ENCODE data around the gene KDM4B. TPM values are rescaled to one million over a fixed set of nuclear protein-coding genes. Genes with fewer than 3 reads are reported as not detected.

KDM4B gene
- polyA plus RNA-seq, 1 of the 3 experiments (the other 2 are of a cell fraction) = 12.2 TPM

GRCh38 chr19:4966591-4966990 is 2.3 kb upstream of the KDM4B start:
- H3K4me3 ChIP-seq (ENCODE audit: low read depth in 2 of 2, low read length in 1 of 2) = no peak overlapping the region
- H3K36me3 ChIP-seq (replicated peaks in 1 of 2; ENCODE audit: control insufficient read depth in 1 of 2, insufficient read depth in 2 of 2, low read length in 1 of 2) = peaks cover 5 to 10% of the 10 kb centered on the region in 2 experiments
- H3K9me2 ChIP-seq = no peaks in the 10 kb centered on the region
- DNase-seq = no peak
- no peak overlapping the region for H2AFZ ChIP-seq (ENCODE audit: low read depth)
- WGBS (ENCODE audit: low lambda C conversion rate) = 87% methylated on average over 6 of the region's 6 CpGs
- H3K27ac ChIP-seq (ENCODE audit: low read depth in 2 of 2, low read length in 1 of 2) = peak overlapping the region in 1 of 2 experiments; percentile 20; a peak in 1 of 4 replicates
- H3K9me3 ChIP-seq = no peaks in the 10 kb centered on the region
- H3K79me2 ChIP-seq (ENCODE audit: insufficient read depth) = peaks cover 30% of the 10 kb centered on the region
- no peak overlapping the region for H3K9ac ChIP-seq
- H3K27me3 ChIP-seq (ENCODE audit: insufficient read depth) = no peaks in the 10 kb centered on the region
- H4K20me1 ChIP-seq (ENCODE audit: insufficient read depth) = peaks cover 20% of the 10 kb centered on the region
- no peak for TF ChIP-seq FOXM1 (IDR thresholded peaks at IDR 0.05; ENCODE audit: low read depth)
- no peak for TF ChIP-seq ZBTB33 (IDR thresholded peaks at IDR 0.05; ENCODE audit: borderline replicate concordance, low read depth)
- no peak for TF ChIP-seq POLR2AphosphoS5 (IDR thresholded peaks at IDR 0.05; ENCODE audit: low read depth, low read length)
- no peak for TF ChIP-seq MEF2A (IDR thresholded peaks at IDR 0.05; ENCODE audit: borderline replicate concordance, low read depth)
- no peak for TF ChIP-seq ELF1 (IDR thresholded peaks at IDR 0.05)
- TF ChIP-seq TCF12 (IDR thresholded peaks at IDR 0.05) = no peak
- no peak for TF ChIP-seq IRF3 (IDR thresholded peaks at IDR 0.05; ENCODE audit: low read depth, low read length)
- TF ChIP-seq RCOR1 (IDR thresholded peaks at IDR 0.05; ENCODE audit: low read length) = no peak
- no peak for TF ChIP-seq NFIC (IDR thresholded peaks at IDR 0.05; ENCODE audit: borderline replicate concordance)
- TF ChIP-seq GATA2 (CRISPR knock-in tag; IDR thresholded peaks at IDR 0.05) = no peak
- no peak for TF ChIP-seq MXI1 (IDR thresholded peaks at IDR 0.05; ENCODE audit: low read depth, low read length)
- no peak for TF ChIP-seq EZH2phosphoT487 (IDR thresholded peaks at IDR 0.05; ENCODE audit: borderline replicate concordance, low read depth)
- TF ChIP-seq FOSL2 (IDR thresholded peaks at IDR 0.05; ENCODE audit: borderline replicate concordance, low read depth) = no peak
- no peak for TF ChIP-seq MAX (IDR thresholded peaks at IDR 0.05; ENCODE audit: low read depth)
- TF ChIP-seq PBX3 (IDR thresholded peaks at IDR 0.05) = no peak
- no peak for TF ChIP-seq USF1 (IDR thresholded peaks at IDR 0.05; ENCODE audit: borderline replicate concordance, low read depth)
- TF ChIP-seq USF2 (IDR thresholded peaks at IDR 0.05; ENCODE audit: borderline replicate concordance, low read depth, low read length) = no peak
- H3F3A ChIP-seq (replicated peaks; ENCODE audit: insufficient read depth) = peaks cover 37% of the 10 kb centered on the region
- H3K4me2 ChIP-seq = no peak overlapping the region
- CTCF ChIA-PET = interaction anchor here (1.7 to 6.1 kb wide), 2 partner anchors 62 to 73 kb away, joined by 3 to 62 read pairs; no protein-coding TSS in a partner anchor
- H3K4me1 ChIP-seq (ENCODE audit: control insufficient read depth in 1 of 2, insufficient read depth in 2 of 2, low read depth in 1 of 2, low read length in 1 of 2) = peaks cover 6 to 23% of the 10 kb centered on the region in 2 experiments; a peak in 1 of 4 replicates
- POLR2A ChIA-PET = no interaction called here
